Measurements from ENCODE around the gene RGS7BP.

Gene RGS7BP

GRCh38 chr5:64595031-64595855 lies 89.4 kb downstream of the RGS7BP start:
- peak; percentile 33 for TF ChIP-seq CTCF (IDR thresholded peaks at IDR 0.05; ENCODE audit: insufficient read depth, low read length, poor library complexity, severe bottlenecking)
- no peak for DNase-seq (ENCODE audit: extremely low read depth, insufficient read length)
- no peak overlapping the region for H3K4me3 ChIP-seq (replicated peaks; ENCODE audit: low read depth, low read length)
- H3K27me3 ChIP-seq (replicated peaks; ENCODE audit: control insufficient read depth, insufficient read depth, low read length) = no peaks in the 10 kb centered on the region; the same call in 1 of the 2 replicates
- H3K36me3 ChIP-seq (ENCODE audit: control insufficient read depth, insufficient read depth, low read length) = no peaks in the 10 kb centered on the region

GRCh38 chr5:64599226-64599625 lies 93.4 kb downstream of the RGS7BP start:
- Histone ChIP-seq H3K36me3 (ENCODE audit: control insufficient read depth, insufficient read depth, low read length) (no peaks in the 10 kb centered on the region), H3K4me3 (replicated peaks; ENCODE audit: low read depth, low read length) (no peak overlapping the region), H3K27me3 (replicated peaks; ENCODE audit: control insufficient read depth, insufficient read depth, low read length) (no peaks in the 10 kb centered on the region; the same call in 1 of the 2 replicates)
- DNase-seq (ENCODE audit: extremely low read depth, insufficient read length) = no peak
- TF ChIP-seq CTCF (IDR thresholded peaks at IDR 0.05; ENCODE audit: insufficient read depth, low read length, poor library complexity, severe bottlenecking) = no peak

GRCh38 chr5:64603676-64604075 lies 97.9 kb downstream of the RGS7BP start:
- Histone ChIP-seq H3K4me3 (replicated peaks; ENCODE audit: low read depth, low read length) (no peak overlapping the region), H3K36me3 (ENCODE audit: control insufficient read depth, insufficient read depth, low read length) (no peaks in the 10 kb centered on the region), H3K27me3 (replicated peaks; ENCODE audit: control insufficient read depth, insufficient read depth, low read length) (peaks cover 2% of the 10 kb centered on the region; the same call in 1 of the 2 replicates)
- TF ChIP-seq CTCF (IDR thresholded peaks at IDR 0.05; ENCODE audit: insufficient read depth, low read length, poor library complexity, severe bottlenecking) = no peak
- DNase-seq (ENCODE audit: extremely low read depth, insufficient read length) = no peak

GRCh38 chr5:64606926-64607325 lies 101.1 kb downstream of the RGS7BP start:
- H3K36me3 ChIP-seq (ENCODE audit: control insufficient read depth, insufficient read depth, low read length) = no peaks in the 10 kb centered on the region
- no peak for DNase-seq (ENCODE audit: extremely low read depth, insufficient read length)
- no peak overlapping the region for H3K4me3 ChIP-seq (replicated peaks; ENCODE audit: low read depth, low read length)
- H3K27me3 ChIP-seq (replicated peaks; ENCODE audit: control insufficient read depth, insufficient read depth, low read length) = peaks cover 2% of the 10 kb centered on the region; the same call in 1 of the 2 replicates
- no peak for TF ChIP-seq CTCF (IDR thresholded peaks at IDR 0.05; ENCODE audit: insufficient read depth, low read length, poor library complexity, severe bottlenecking)

GRCh38 chr5:64612344-64612961 lies 106.6 kb downstream of the RGS7BP start:
- DNase-seq (ENCODE audit: extremely low read depth, insufficient read length) = no peak
- Histone ChIP-seq H3K4me3 (replicated peaks; ENCODE audit: low read depth, low read length) (no peak overlapping the region), H3K36me3 (ENCODE audit: control insufficient read depth, insufficient read depth, low read length) (no peaks in the 10 kb centered on the region), H3K27me3 (replicated peaks; ENCODE audit: control insufficient read depth, insufficient read depth, low read length) (peaks cover 2% of the 10 kb centered on the region; the same call in 1 of the 2 replicates)
- TF ChIP-seq CTCF (IDR thresholded peaks at IDR 0.05; ENCODE audit: insufficient read depth, low read length, poor library complexity, severe bottlenecking) = peak; percentile 75
